ENCODE measurements around the gene SNX18. TPM values are rescaled to one million over a fixed set of nuclear protein-coding genes. Genes with fewer than 3 reads are reported as not detected.

The SNX18 gene
- total RNA-seq, 1 donor from 2014 or later = 21.3 TPM

- Mint-ChIP-seq H3K27ac (ENCODE audit: unreplicated experiment) (no peak overlapping the region), H3K4me1 (no peaks in the 10 kb centered on the region), H3K36me3 (ENCODE audit: low read depth) (no peaks in the 10 kb centered on the region), H3K27me3 (ENCODE audit: low read depth) (no peaks in the 10 kb centered on the region), H3K4me3 (no peak overlapping the region), H3K9me3 (peaks cover 7% of the 10 kb centered on the region)
- TF ChIP-seq CTCF (conservative IDR thresholded peaks at IDR 0.05) = no peak
- DNase-seq (ENCODE audit: low read depth, low spot score) = no peak
Observed at GRCh38 chr5:54590824-54591223, 73.3 kb downstream of the SNX18 start.

GRCh38 chr5:54593779-54594178 lies 76.2 kb downstream of the SNX18 start:
- DNase-seq (ENCODE audit: low read depth, low spot score) = no peak
- no peaks in the 10 kb centered on the region for H3K4me1 Mint-ChIP-seq
- H3K27ac Mint-ChIP-seq (ENCODE audit: unreplicated experiment) = no peak overlapping the region
- H3K9me3 Mint-ChIP-seq = peaks cover 15% of the 10 kb centered on the region
- peaks cover 4% of the 10 kb centered on the region for H3K36me3 Mint-ChIP-seq (ENCODE audit: low read depth)
- no peaks in the 10 kb centered on the region for H3K27me3 Mint-ChIP-seq (ENCODE audit: low read depth)
- no peak overlapping the region for H3K4me3 Mint-ChIP-seq
- TF ChIP-seq CTCF (conservative IDR thresholded peaks at IDR 0.05) = no peak

- DNase-seq (ENCODE audit: low read depth, low spot score) = no peak
- Mint-ChIP-seq H3K9me3 (peaks cover 17% of the 10 kb centered on the region), H3K4me1 (no peaks in the 10 kb centered on the region), H3K36me3 (ENCODE audit: low read depth) (peaks cover 5% of the 10 kb centered on the region), H3K27me3 (ENCODE audit: low read depth) (no peaks in the 10 kb centered on the region), H3K4me3 (no peak overlapping the region), H3K27ac (ENCODE audit: unreplicated experiment) (no peak overlapping the region)
- TF ChIP-seq CTCF (conservative IDR thresholded peaks at IDR 0.05) = no peak
Observed at GRCh38 chr5:54594181-54594580, 76.6 kb downstream of the SNX18 start.

GRCh38 chr5:54595721-54596120 lies 78.2 kb downstream of the SNX18 start:
- Mint-ChIP-seq H3K27ac (ENCODE audit: unreplicated experiment) (no peak overlapping the region), H3K36me3 (ENCODE audit: low read depth) (peaks cover 5% of the 10 kb centered on the region)
- no peak for TF ChIP-seq CTCF (conservative IDR thresholded peaks at IDR 0.05)

More at GRCh38 chr5:54595721-54596120, 78.2 kb downstream of the SNX18 start:
- DNase-seq (ENCODE audit: low read depth, low spot score) = no peak
- H3K4me3 Mint-ChIP-seq = no peak overlapping the region
- H3K4me1 Mint-ChIP-seq = no peaks in the 10 kb centered on the region
- no peaks in the 10 kb centered on the region for H3K27me3 Mint-ChIP-seq (ENCODE audit: low read depth)
- peaks cover 24% of the 10 kb centered on the region for H3K9me3 Mint-ChIP-seq

Other genes with a start within 250 kb of the SNX18 start
- 18.4 and 20.6 TPM in 2 replicates for gene ARL15, start 207.2 kb upstream of the SNX18 start, total RNA-seq
- gene HSPB3, start 62.1 kb upstream of the SNX18 start, total RNA-seq = not detected in 2 replicates